COR-L47 (cell line): ENCODE measurements around the gene ZNF497.
"Not testable (repeated sequence)": the region's sequence is repeated elsewhere in the genome, so short reads cannot be mapped to it uniquely, and the experiment has no call there.

Experiments used
- DNase-seq: peaks from one replicate; lab custom pipeline; 2025; lab: John Stamatoyannopoulos, UW

The ZNF497 gene

DNA sequence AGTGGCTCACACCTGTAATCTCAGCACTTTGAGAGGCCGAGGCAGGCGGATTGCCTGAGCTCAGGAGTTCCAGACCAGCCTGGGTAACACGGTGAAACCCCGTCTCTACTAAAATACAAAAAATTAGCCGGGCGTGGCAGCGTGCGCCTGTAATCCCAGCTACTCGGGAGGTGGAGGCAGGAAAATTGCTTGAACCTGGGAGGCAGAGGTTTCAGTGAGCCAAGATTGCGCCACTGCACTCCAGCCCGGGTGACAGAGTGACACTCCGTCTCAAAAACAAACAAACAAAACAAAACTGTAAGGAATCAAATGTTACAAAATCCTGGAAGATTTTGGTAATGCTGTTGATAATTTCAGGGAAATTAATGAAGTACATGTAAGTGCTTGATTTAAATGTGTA, 14.5 kb downstream of the ZNF497 start:
- not testable (repeated sequence) for DNase-seq

- peak; percentile 68 for DNase-seq
Observed at GRCh38 chr19:58346961-58347929, 15.3 kb downstream of the ZNF497 start.

- no peak for DNase-seq
Observed at GRCh38 chr19:58345558-58345957, 17.0 kb downstream of the ZNF497 start.

DNA sequence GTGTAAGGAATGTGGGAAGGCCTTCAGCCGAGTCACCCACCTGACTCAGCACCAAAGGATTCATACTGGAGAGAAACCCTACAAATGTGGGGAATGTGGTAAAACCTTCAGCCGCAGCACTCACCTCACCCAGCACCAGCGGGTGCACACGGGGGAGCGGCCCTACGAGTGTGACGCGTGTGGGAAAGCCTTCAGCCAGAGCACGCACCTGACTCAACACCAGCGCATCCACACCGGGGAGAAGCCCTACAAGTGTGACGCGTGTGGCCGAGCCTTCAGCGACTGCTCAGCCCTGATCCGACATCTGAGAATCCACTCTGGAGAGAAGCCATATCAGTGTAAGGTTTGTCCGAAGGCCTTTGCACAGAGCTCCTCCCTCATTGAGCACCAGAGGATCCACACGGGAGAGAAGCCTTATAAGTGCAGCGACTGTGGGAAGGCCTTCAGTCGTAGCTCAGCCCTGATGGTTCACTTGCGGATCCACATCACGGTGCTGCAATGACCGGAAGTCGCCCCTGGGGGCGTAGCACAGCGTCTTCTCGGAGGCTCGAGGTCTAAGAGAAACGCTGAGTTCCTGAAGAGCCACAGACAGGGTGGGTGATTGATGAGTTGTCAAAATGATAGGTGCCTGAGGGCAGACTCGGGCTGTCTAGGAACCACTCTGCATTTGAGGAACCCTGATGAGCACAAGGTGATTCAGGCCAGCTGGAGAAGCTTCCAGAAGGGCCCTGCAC, 23.6 kb downstream of the ZNF497 start:
- DNase-seq: no peak

DNA sequence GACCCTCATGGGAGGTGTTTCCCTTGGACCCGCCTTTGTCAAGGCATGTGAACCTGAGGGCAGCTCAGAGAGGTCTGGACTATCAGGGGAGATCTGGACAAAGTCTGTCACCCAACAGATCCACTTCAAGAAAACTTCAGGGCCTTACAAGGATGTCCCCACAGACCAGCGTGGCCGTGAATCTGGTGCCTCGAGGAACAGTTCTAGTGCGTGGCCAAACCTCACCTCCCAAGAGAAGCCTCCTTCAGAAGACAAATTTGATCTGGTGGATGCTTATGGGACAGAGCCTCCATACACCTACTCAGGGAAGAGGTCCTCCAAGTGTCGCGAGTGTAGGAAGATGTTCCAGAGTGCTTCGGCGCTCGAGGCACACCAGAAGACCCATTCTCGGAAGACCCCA, 24.2 kb downstream of the ZNF497 start:
- DNase-seq: no peak

DNA sequence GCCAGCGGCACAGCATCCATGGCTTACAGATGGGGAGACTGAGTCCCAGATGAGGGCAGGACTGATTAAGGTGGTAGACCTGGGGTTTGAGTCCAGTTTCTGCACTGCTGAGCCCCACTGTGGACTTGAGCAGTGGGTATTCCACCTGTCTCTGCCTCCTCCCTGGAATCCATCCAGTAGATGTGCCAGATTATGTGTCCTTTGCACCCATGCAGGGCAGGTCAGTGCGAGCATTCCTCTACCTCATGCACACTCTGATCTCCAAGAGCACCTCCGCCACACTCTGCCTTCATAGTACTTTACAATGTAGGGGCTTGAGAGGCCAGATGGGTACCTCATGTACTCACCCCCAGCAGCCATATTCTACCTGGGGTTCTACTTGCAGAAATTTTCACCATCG, 25.7 kb downstream of the ZNF497 start:
- no peak for DNase-seq

- no peak for DNase-seq
Observed at GRCh38 chr19:58336216-58336615, 26.3 kb downstream of the ZNF497 start.

- no peak for DNase-seq
Observed at GRCh38 chr19:58335630-58336029, 26.9 kb downstream of the ZNF497 start.

DNA sequence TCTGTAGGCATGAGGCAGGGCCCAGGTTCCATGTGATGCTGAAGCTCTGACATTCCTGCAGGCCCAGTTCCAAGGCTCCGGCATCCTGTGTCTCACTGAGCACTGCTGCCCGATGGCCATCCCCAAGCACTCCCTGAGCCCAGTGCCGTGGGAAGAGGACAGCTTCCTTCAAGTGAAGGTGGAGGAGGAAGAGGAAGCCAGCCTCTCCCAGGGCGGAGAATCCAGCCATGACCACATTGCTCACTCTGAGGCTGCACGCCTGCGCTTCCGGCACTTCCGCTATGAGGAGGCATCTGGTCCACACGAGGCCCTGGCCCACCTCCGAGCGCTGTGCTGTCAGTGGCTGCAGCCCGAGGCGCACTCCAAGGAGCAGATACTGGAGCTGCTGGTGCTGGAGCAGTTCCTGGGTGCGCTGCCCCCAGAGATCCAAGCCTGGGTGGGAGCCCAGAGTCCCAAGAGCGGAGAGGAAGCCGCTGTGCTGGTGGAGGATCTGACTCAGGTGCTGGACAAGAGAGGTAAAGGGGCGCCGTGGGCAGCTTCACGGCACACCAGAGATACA, 27.8 kb downstream of the ZNF497 start:
- DNase-seq: no peak

DNA sequence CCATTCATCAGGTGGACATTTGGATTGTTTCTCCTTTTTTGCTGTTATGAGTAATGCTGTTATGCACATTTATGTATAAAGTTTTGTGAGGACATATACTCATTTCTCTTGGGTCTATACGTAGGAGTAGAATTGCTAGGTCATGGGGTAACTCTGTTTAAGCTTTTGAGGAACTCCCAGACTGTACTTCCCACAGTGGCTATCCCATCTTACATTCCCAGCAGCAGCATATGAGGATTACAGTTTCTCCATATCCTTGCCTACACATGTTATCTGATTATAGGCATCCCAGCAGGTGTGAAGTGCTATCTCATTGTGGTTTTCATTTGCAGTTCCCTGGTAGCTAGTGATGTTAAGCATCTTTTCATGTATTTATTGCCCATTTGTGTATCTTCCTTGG, 29.9 kb downstream of the ZNF497 start:
- no peak for DNase-seq

DNA sequence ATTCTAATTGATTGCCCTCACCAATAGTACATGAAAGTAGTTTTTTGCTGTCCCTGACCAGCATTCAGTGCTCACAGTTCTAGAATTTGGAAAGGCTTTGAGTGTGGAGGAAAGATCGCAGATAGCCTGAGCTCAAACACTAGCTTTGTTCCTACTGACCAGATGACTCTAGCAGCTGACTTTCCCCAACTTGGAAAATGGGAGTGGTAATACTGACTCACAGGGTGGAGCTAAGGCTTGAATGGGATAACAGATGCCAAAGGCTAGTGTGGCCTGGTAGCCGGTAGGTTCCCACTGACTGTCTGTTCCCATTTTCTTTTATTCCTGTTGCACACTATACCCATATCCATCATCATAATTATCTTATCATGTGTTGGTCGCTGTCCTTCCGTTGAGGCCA, 32.1 kb downstream of the ZNF497 start:
- no peak for DNase-seq

DNA sequence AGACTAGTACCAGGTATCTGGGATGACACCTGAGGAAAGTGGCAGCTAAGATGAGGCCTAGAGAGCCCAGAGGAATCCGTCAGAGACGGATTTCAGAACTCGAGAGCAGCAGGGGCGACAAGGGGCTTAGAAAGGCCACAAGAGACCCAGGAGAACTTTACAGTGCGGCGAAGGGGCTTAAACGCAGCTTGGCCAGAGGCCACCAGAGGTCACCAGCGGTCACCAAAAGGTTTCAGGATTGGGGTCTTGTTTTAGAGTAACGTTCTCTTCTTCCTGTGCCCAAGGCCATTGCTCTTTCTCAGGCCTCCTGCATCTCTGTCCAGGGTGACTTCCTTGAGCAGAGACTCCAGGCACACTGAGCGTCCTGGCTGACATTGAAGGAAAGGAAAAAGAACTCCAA, 33.6 kb downstream of the ZNF497 start:
- no peak for DNase-seq

DNA sequence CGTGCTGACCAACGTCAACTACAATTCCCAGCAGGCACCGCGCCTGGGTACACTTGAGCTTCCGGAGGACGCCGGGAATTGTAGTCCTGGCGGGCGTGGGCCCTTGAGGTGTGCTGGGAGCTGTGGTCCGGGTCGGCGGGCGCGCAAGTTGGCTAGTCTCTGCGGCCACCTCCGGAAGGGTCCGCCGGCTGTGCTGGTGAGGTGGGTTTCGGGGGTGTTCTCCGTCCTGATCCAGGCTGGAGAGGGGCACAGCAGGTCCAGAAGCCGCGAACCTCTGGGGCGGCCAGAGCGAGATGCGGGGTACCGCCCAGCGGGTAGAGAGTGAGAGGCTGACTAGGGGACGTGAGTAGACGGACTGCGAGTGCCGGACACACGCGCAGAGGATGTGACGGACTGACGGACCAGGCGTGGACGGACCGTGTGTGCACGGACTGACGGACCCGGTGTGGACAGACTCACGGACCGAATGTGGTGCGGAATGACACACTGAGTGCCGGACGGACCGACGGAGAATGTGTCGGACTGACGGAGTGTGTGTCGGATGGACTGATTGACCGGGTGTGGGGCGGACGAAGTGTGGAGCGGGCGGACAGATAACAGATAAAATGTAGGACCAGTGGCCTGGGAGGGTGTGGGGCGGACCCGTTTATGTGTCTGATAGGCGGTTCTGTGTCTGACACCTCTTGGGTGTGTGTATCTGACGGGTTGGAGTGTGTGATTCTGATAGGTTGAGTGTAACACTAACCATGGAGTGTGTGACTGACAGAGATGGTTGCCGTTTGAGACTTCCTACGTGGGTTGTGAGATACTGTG, 35.4 kb downstream of the ZNF497 start, which contains the start of gene ZSCAN22:
Gene ZSCAN22 (plus strand): TSS at position 81 of the 813 bp plus-strand sequence. CDS start 7,809 bp downstream, outside the sequence.
- DNase-seq: peak; percentile 92

- no peak for DNase-seq
Observed at GRCh38 chr19:58326501-58326913, 36.0 kb downstream of the ZNF497 start.

GRCh38 chr19:58325311-58326022, 37.1 kb downstream of the ZNF497 start:
- DNase-seq: peak; percentile 46

- DNase-seq: no peak
Observed at GRCh38 chr19:58319241-58319640, 43.3 kb downstream of the ZNF497 start.

DNA sequence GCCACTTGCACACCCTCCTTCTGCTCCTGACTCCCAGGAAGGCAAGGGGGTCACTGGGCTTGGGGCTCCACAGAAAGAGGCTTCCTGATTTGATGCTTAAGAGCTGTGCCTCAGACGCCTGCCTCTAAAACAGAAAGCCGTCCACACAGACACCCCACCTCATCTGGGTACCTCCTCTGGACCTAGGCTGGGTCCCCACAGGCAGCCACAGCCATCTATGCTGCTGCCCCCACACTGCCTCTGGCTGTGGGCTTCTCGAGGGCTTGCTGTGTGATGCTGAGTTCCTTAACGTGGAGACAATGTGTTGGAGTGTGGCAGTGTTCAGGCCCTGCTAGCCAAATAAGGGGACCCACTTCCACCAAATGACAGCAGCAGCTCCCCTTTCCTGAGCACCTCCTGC, 44.3 kb downstream of the ZNF497 start:
- no peak for DNase-seq

GRCh38 chr19:58317476-58318072, 45.0 kb downstream of the ZNF497 start:
- no peak for DNase-seq

- no peak for DNase-seq
Observed at GRCh38 chr19:58315580-58315979, 47.0 kb downstream of the ZNF497 start.

DNA sequence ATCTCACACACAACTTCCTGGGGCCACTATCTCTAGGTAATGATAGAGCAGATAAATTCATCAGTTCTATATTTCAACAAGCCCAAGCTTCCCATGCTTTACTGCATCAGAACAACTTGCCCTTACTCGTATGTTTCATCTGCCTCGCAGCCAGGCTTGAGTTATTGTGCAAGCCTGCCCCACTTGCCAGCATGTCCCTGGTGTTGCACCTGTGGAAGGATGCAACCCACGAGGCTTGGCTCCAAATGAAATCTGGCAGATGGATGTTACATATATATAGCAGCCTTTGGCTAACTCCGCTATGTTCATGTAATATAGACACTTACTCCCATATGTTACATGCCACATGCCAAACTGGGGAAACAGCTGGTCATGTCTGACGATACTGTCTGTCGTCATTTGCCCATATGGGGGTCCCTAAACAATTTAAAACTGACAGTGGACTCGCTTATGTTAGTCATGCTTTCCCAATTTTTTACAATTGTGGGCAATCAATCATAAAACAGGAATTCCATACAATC, 51.1 kb downstream of the ZNF497 start:
- no peak for DNase-seq
